Measurements from ENCODE around the gene MAPKAPK3. TPM values are rescaled to one million over a fixed set of nuclear protein-coding genes. Genes with fewer than 3 reads are reported as not detected.

The MAPKAPK3 gene
- total and polyA plus RNA-seq, 2 of the 4 experiments (the other 2 are of a cell fraction) = 38.3 to 57.2 TPM

DNA sequence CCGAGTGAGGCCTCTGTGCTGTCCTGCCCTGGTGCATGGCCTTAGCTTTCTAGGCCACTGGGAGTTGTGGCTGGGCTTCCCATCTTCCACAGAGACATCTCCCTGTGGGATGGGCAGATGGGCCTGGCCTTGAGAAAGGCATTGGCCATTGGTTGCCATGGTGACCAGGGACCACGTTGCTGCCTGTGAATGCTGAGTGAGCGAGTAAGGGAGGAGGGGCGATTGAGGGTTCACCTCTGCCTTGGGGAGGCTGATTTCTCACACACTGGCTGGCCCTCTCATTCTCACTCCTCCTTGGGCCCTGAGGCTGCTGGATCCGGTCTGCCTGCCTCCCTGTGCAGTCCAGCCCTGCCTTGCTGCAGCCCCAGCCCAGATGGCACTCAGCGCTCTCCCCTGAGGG lies 31.4 kb downstream of the MAPKAPK3 start:
- no peak overlapping the region for H3K14ac ChIP-seq (replicated peaks; ENCODE audit: low read depth, low read length)
- no peak overlapping the region for H3K9ac ChIP-seq (ENCODE audit: low read depth, low read length)
- H2BK5ac ChIP-seq (ENCODE audit: low read depth, low read length, poor library complexity, severe bottlenecking) = no peak overlapping the region
- CTCF ChIA-PET = no interaction called here
- BruUV-seq (replicated peaks) = no TSS peak
- no peak overlapping the region for H3K18ac ChIP-seq (ENCODE audit: low read depth, low read length)
- H4K20me1 ChIP-seq (ENCODE audit: insufficient read depth, low read length) = no peaks in the 10 kb centered on the region; the same call in 1 of the 2 replicates
- H4K8ac ChIP-seq (ENCODE audit: low read depth in 2 of 2, low read length in 2 of 2) = no peak overlapping the region
- H3K27ac ChIP-seq (ENCODE audit: insufficient read depth, low read length) = no peak overlapping the region
- H3K4me2 ChIP-seq (ENCODE audit: low read depth, low read length) = no peak overlapping the region
- in situ Hi-C loops (cut with MboI; ENCODE audit: low sequenced_read_pairs) = no loop called here
- intact Hi-C loops (cut with micrococcal nuclease) = no loop called here
- POLR2A ChIA-PET (ENCODE audit: unreplicated experiment) = no interaction called here
- H3K36me3 ChIP-seq (ENCODE audit: control insufficient read depth, insufficient read depth, low read length) = peaks cover 2% of the 10 kb centered on the region; the same call in 1 of the 2 replicates
- no peak overlapping the region for H4K5ac ChIP-seq (ENCODE audit: low read depth, low read length)
- DNase-seq (peak; percentile 21), ATAC-seq (ENCODE audit: low read depth) (no peak)
- no peak overlapping the region for H3K4me3 ChIP-seq (ENCODE audit: insufficient read depth, low read depth, low read length)
- no peak overlapping the region for H3K4ac ChIP-seq (ENCODE audit: low read depth, low read length)
- H2BK15ac ChIP-seq (ENCODE audit: low read depth, low read length) = no peak overlapping the region
- H3K9me3 ChIP-seq (ENCODE audit: control insufficient read depth, insufficient read depth, low read length) = no peaks in the 10 kb centered on the region
- no peak overlapping the region for H2AK5ac ChIP-seq (ENCODE audit: low read depth, low read length)
- no peak overlapping the region for H3K23ac ChIP-seq (ENCODE audit: low read depth, low read length)
- no peak overlapping the region for H2BK20ac ChIP-seq (ENCODE audit: low read depth, low read length)
- H3K56ac ChIP-seq (ENCODE audit: extremely low read depth, insufficient read depth, low read length) = no peak overlapping the region
- dilution Hi-C loops (cut with HindIII; ENCODE audit: low sequenced_read_pairs, unreplicated experiment) = no loop called here
- no peaks in the 10 kb centered on the region for H3K4me1 ChIP-seq (ENCODE audit: control insufficient read depth, insufficient read depth, low read length)
- no peaks in the 10 kb centered on the region for H3K79me1 ChIP-seq (ENCODE audit: low read depth in 1 of 2, low read length in 2 of 2)
- H2AFZ ChIP-seq (replicated peaks; ENCODE audit: low read length, poor library complexity) = no peak overlapping the region
- no peak overlapping the region for H4K91ac ChIP-seq (ENCODE audit: insufficient read depth, low read depth, low read length)
- no peak overlapping the region for H2BK120ac ChIP-seq (ENCODE audit: low read depth, low read length)
- H2AK9ac ChIP-seq (replicated peaks; ENCODE audit: low read depth, low read length, poor library complexity) = no peak overlapping the region
- no peaks in the 10 kb centered on the region for H3K27me3 ChIP-seq (ENCODE audit: control insufficient read depth, insufficient read depth, low read length)
- WGBS, 2 experiments (ENCODE audit: extremely low coverage in 2 of 2, insufficient read length in 1 of 2) = 20% methylated on average over 1 of the region's 6 CpGs; no CpG with 5 or more reads in 1 of the 2 experiments
- no peaks in the 10 kb centered on the region for H3K9me1 ChIP-seq (ENCODE audit: insufficient read depth, low read length)
- peak; percentile 9; the same call in 1 of the 2 replicates for TF ChIP-seq MAFK (IDR thresholded peaks at IDR 0.05; ENCODE audit: low read depth, low read length)
- no peak for TF ChIP-seq USF2 (IDR thresholded peaks at IDR 0.05; ENCODE audit: low read depth, low read length)
- TF ChIP-seq RAD21 (IDR thresholded peaks at IDR 0.05; ENCODE audit: low read length) = no peak

Data from IMR-90 (cell line).